ENCODE data around the gene VGLL4.

DNA sequence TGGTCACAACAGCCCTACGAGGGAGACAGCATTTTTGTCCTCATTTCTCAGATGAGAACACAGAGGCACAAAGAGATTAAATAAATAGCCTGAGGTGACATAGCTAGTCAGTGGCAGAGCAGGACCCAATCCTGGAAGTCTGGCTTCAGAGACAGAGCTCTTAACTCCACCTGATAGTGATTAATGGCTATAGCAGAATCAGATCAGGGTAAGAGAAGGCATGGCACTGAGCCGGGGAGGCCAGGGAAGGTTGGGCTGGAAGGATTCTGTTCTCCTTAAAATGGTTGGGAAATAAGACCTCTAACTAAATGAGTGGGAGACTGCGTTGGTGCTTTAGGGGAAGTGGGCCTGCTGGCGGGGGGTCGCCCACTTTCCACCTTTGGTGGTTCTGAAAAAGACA, 104.5 kb downstream of the VGLL4 start:
- TF ChIP-seq POLR2A (IDR thresholded peaks at IDR 0.05) = no peak
- TF ChIP-seq, protein P1, sequence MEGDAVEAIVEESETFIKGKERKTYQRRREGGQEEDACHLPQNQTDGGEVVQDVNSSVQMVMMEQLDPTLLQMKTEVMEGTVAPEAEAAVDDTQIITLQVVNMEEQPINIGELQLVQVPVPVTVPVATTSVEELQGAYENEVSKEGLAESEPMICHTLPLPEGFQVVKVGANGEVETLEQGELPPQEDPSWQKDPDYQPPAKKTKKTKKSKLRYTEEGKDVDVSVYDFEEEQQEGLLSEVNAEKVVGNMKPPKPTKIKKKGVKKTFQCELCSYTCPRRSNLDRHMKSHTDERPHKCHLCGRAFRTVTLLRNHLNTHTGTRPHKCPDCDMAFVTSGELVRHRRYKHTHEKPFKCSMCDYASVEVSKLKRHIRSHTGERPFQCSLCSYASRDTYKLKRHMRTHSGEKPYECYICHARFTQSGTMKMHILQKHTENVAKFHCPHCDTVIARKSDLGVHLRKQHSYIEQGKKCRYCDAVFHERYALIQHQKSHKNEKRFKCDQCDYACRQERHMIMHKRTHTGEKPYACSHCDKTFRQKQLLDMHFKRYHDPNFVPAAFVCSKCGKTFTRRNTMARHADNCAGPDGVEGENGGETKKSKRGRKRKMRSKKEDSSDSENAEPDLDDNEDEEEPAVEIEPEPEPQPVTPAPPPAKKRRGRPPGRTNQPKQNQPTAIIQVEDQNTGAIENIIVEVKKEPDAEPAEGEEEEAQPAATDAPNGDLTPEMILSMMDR (IDR thresholded peaks at IDR 0.05) = no peak
- TF ChIP-seq POLR2AphosphoS5 (IDR thresholded peaks at IDR 0.05) = no peak

Data from gastroesophageal sphincter (tissue), 3 donors.